CD4-positive, alpha-beta memory T cell (primary cell): ENCODE data around the gene ELMO1. TPM values are rescaled to one million over a fixed set of nuclear protein-coding genes. Genes with fewer than 3 reads are reported as not detected.

Source experiments
- CTCF ChIA-PET: fragments of 350-600 bp; sonication (Branson Sonifier 250); formaldehyde crosslinking; loops from one replicate; lab custom pipeline; 2021; ENCODE audit warnings: inconsistent platforms; ENCODE audit not compliant: partially characterized antibody; lab: Charles Lee
- POLR2A ChIA-PET: fragments of 350-600 bp; sonication (Branson Sonifier 250); formaldehyde crosslinking; loops from one replicate; lab custom pipeline; 2021; ENCODE audit not compliant: partially characterized antibody; lab: Charles Lee
- DNase-seq, 5 donors: peaks; one replicate each; pipeline versions ENCODE4 v3.0.0 to v3.0.0-alpha.2; 2020 to 2022; ENCODE audit warnings: mixed read lengths in 1 of 5
- H3K27ac ChIP-seq: one replicate; pipeline ENCODE4 v1.7.0; 2013; ENCODE audit warnings: low read depth, low read length
- H3K27me3 ChIP-seq: 2 replicates; pipeline ENCODE4 v1.7.0; 2013; ENCODE audit warnings: mild to moderate bottlenecking, low read length, moderate library complexity; ENCODE audit not compliant: insufficient read depth
- H3K36me3 ChIP-seq: 2 replicates; pipeline ENCODE4 v1.7.0; 2013; ENCODE audit warnings: mild to moderate bottlenecking, low read length, moderate library complexity; ENCODE audit not compliant: insufficient read depth
- H3K4me1 ChIP-seq: 2 replicates; pipeline ENCODE4 v1.7.0; 2013; ENCODE audit warnings: mild to moderate bottlenecking, low read length, moderate library complexity; ENCODE audit not compliant: insufficient read depth
- H3K4me3 ChIP-seq, 2 donors: one replicate each; pipeline ENCODE4 v1.7.0; 2013; ENCODE audit warnings: low read length in 2 of 2, mild to moderate bottlenecking in 1 of 2
- H3K9me3 ChIP-seq, 2 donors: one replicate each; pipeline ENCODE4 v1.7.0; 2013; ENCODE audit warnings: low read length in 2 of 2, control low read depth in 1 of 2; ENCODE audit not compliant: control insufficient read depth in 1 of 2
- H3K27ac Mint-ChIP-seq, 7 donors: one replicate each; pipeline ENCODE4 v1.8.0; 2020 to 2021; ENCODE audit warnings: mixed read lengths in 7 of 7, mild to moderate bottlenecking in 6 of 7, inconsistent platforms in 3 of 7, moderate library complexity in 3 of 7
- H3K27me3 Mint-ChIP-seq, 2 donors: one replicate each; pipeline ENCODE4 v1.8.0; 2020 to 2021; ENCODE audit warnings: mixed read lengths in 2 of 2
- H3K36me3 Mint-ChIP-seq, 2 donors: one replicate each; pipeline ENCODE4 v1.8.0; 2020 to 2021; ENCODE audit warnings: mixed read lengths in 2 of 2, inconsistent platforms in 1 of 2, mild to moderate bottlenecking in 1 of 2
- H3K4me1 Mint-ChIP-seq, 4 donors: one replicate each; pipeline ENCODE4 v1.8.0; 2020 to 2021; ENCODE audit warnings: mixed read lengths in 4 of 4, mild to moderate bottlenecking in 1 of 4
- H3K4me3 Mint-ChIP-seq, 8 donors: one replicate each; pipeline ENCODE4 v1.8.0; 2020 to 2021; ENCODE audit warnings: mixed read lengths in 8 of 8, mild to moderate bottlenecking in 7 of 8, moderate library complexity in 6 of 8, inconsistent platforms in 3 of 8
- H3K9me3 Mint-ChIP-seq, 8 donors: one replicate each; pipeline ENCODE4 v1.8.0; 2020 to 2021; ENCODE audit warnings: mixed read lengths in 8 of 8, mild to moderate bottlenecking in 5 of 8, inconsistent platforms in 3 of 8, moderate library complexity in 1 of 8
- intact Hi-C: fragments of 100-400 bp; cut with micrococcal nuclease; formaldehyde crosslinking; loops from one replicate; pipeline ENCODE4 v1.15.1; 2023
- polyA plus RNA-seq, 2 donors: library from polyadenylated mRNA; unstranded; fragments of 300-500 nt; fragmentation: Illumina TruSeq; gene quantifications; one replicate each; pipeline ENCODE4 v1.2.3, GENCODE V29; 2021
- total RNA-seq, 2 experiments: library from RNA; stranded (reverse); gene quantifications; one replicate each; pipeline ENCODE4 v1.2.3, GENCODE V29; 2021

ELMO1 gene
- total and polyA plus RNA-seq, 4 experiments from 2014 or later: 45.1 to 131 (median 111) TPM

DNA sequence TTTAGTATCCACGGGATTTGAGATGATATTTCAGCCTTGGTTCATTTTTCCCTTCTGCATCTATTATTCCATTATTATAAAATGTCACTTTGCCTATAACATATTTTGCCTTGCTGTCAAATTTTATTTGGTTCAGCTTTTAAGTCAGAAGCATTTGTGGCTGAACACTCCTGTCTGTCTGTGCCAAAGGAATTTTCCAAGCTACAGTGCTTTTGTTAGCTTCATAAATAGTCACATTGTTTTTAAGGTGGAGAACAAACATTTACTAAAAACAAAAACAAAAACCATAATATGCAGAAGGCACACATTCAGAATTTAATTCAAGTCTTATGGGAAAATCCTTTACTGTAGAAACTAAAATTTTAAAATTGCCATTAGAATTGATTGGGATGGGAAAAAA is 33.8 kb upstream of the ELMO1 start:
- POLR2A ChIA-PET: no interaction called here
- no peak for DNase-seq
- no peak overlapping the region for H3K27ac ChIP-seq
- H3K9me3 ChIP-seq: no peaks in the 10 kb centered on the region
- H3K36me3 ChIP-seq: no peaks in the 10 kb centered on the region
- no peaks in the 10 kb centered on the region for H3K4me1 ChIP-seq
- peaks cover 0 to 3% of the 10 kb centered on the region in 2 donors for H3K36me3 Mint-ChIP-seq
- peaks cover 6 to 19% of the 10 kb centered on the region in 2 donors for H3K27me3 Mint-ChIP-seq
- intact Hi-C loops: no loop called here
- no peak overlapping the region for H3K27ac Mint-ChIP-seq
- no peaks in the 10 kb centered on the region for H3K27me3 ChIP-seq
- H3K4me3 ChIP-seq: no peak overlapping the region
- no peaks in the 10 kb centered on the region for H3K4me1 Mint-ChIP-seq
- no peak overlapping the region for H3K4me3 Mint-ChIP-seq
- H3K9me3 Mint-ChIP-seq: peaks cover 0 to 12% (median 7%) of the 10 kb centered on the region in 8 donors
- CTCF ChIA-PET: interaction anchor here (1.2 kb wide), 2 partner anchors 9 to 24 kb away, joined by 3 read pairs; no protein-coding TSS in a partner anchor

DNA sequence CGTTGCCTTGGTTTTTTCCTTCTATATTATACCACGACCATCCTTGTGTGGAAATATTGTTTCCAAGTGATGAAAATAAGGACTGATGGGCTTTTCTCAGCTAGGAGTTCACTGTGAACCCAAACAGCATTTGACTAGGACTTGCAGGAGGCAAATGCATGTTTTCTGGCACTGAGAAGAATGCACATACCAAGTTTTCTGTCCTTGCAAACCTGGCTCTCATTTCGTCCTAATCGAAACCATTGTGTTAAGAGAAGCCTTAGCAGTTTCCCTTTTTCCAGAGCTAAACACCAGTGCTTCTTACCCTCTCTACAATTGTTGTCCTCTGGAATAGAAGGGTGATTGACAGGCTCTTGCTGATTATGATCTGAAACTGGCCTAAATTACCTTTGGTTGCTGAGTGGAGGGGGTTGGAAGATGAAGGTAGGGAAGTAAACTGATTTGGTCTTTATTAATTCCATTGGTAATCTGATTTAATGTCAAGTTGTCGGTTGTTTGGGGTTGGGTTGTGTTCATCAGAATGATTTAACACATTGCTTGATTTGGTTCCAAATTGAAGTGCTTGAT is 33.1 kb upstream of the ELMO1 start:
- H3K4me1 Mint-ChIP-seq: no peaks in the 10 kb centered on the region
- H3K36me3 Mint-ChIP-seq: peaks cover 0 to 3% of the 10 kb centered on the region in 2 donors
- peaks cover 0 to 7% (median 3%) of the 10 kb centered on the region in 8 donors for H3K9me3 Mint-ChIP-seq
- H3K27ac Mint-ChIP-seq: no peak overlapping the region
- H3K4me3 ChIP-seq: no peak overlapping the region
- no peaks in the 10 kb centered on the region for H3K27me3 ChIP-seq
- H3K27ac ChIP-seq: no peak overlapping the region
- peaks cover 6 to 19% of the 10 kb centered on the region in 2 donors for H3K27me3 Mint-ChIP-seq
- intact Hi-C loops: no loop called here
- no peaks in the 10 kb centered on the region for H3K9me3 ChIP-seq
- POLR2A ChIA-PET: no interaction called here
- no peak overlapping the region for H3K4me3 Mint-ChIP-seq
- CTCF ChIA-PET: interaction anchor here (1.2 kb wide), 1 partner anchor 10 kb away, joined by 3 read pairs; no protein-coding TSS in a partner anchor
- no peaks in the 10 kb centered on the region for H3K36me3 ChIP-seq
- no peak for DNase-seq
- no peaks in the 10 kb centered on the region for H3K4me1 ChIP-seq

- H3K4me3 Mint-ChIP-seq: no peak overlapping the region
Measured at GRCh38 chr7:37481154-37481553, 32.5 kb upstream of the ELMO1 start.

GRCh38 chr7:37480041-37481031 is 31.7 kb upstream of the ELMO1 start:
- Histone ChIP-seq H3K27me3 (no peaks in the 10 kb centered on the region), H3K36me3 (no peaks in the 10 kb centered on the region), H3K27ac (no peak overlapping the region), H3K4me1 (no peaks in the 10 kb centered on the region), H3K9me3 (no peaks in the 10 kb centered on the region), H3K4me3 (no peak overlapping the region)
- ChIA-PET CTCF (no interaction called here), POLR2A (no interaction called here)
- no peak for DNase-seq
- Mint-ChIP-seq H3K4me3 (no peak overlapping the region), H3K4me1 (no peaks in the 10 kb centered on the region), H3K9me3 (peaks cover 0 to 7% (median 2%) of the 10 kb centered on the region in 8 donors), H3K36me3 (peaks cover 0 to 3% of the 10 kb centered on the region in 2 donors), H3K27me3 (peaks cover 5 to 18% of the 10 kb centered on the region in 2 donors), H3K27ac (no peak overlapping the region)
- intact Hi-C loops: no loop called here

More at GRCh38 chr7:37481154-37481553, 32.5 kb upstream of the ELMO1 start:
- H3K9me3 ChIP-seq: no peaks in the 10 kb centered on the region
- no peaks in the 10 kb centered on the region for H3K4me1 ChIP-seq
- no peaks in the 10 kb centered on the region for H3K36me3 ChIP-seq
- intact Hi-C loops: no loop called here
- ChIA-PET POLR2A (no interaction called here), CTCF (no interaction called here)
- Mint-ChIP-seq H3K9me3 (peaks cover 0 to 7% (median 2%) of the 10 kb centered on the region in 8 donors), H3K27ac (no peak overlapping the region), H3K36me3 (peaks cover 0 to 3% of the 10 kb centered on the region in 2 donors), H3K27me3 (peaks cover 5 to 20% of the 10 kb centered on the region in 2 donors), H3K4me1 (no peaks in the 10 kb centered on the region)
- H3K27me3 ChIP-seq: no peaks in the 10 kb centered on the region
- H3K4me3 ChIP-seq: no peak overlapping the region
- DNase-seq: no peak
- H3K27ac ChIP-seq: no peak overlapping the region

- Mint-ChIP-seq H3K4me3 (no peak overlapping the region), H3K4me1 (no peaks in the 10 kb centered on the region), H3K27me3 (peaks cover 5 to 16% of the 10 kb centered on the region in 2 donors), H3K9me3 (peaks cover 0 to 7% (median 2%) of the 10 kb centered on the region in 8 donors), H3K36me3 (peaks cover 0 to 3% of the 10 kb centered on the region in 2 donors), H3K27ac (no peak overlapping the region)
- no peak overlapping the region for H3K27ac ChIP-seq
- no peaks in the 10 kb centered on the region for H3K9me3 ChIP-seq
- DNase-seq: no peak
- ChIA-PET CTCF (interaction anchor here (0.8 to 1.6 kb wide), 2 partner anchors 18 to 21 kb away, joined by 3 to 4 read pairs; no protein-coding TSS in a partner anchor), POLR2A (no interaction called here)
- H3K36me3 ChIP-seq: no peaks in the 10 kb centered on the region
- H3K27me3 ChIP-seq: no peaks in the 10 kb centered on the region
- intact Hi-C loops: no loop called here
- H3K4me1 ChIP-seq: no peaks in the 10 kb centered on the region
- H3K4me3 ChIP-seq: no peak overlapping the region
Measured at GRCh38 chr7:37476881-37477450, 28.3 kb upstream of the ELMO1 start.

DNA sequence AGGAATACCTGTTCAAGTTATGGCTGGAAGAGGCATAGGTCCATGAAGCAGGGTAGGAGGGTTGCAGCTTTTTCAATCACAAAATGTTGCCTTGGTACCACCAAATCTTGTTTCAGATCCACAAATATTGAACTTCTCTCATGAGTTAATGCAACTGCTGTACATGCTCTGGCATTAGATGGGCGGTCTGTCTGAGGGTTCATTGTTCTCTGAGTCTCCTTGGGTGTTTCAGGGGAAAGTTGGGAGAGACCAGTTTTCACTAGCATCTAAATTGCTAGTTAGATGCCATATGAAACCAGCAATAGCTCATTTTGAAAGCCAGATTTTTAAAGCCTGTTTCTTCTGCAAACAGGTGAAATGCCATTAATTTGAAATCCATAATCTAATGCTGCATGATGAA is 27.8 kb upstream of the ELMO1 start:
- Mint-ChIP-seq H3K27ac (no peak overlapping the region), H3K27me3 (peaks cover 5 to 15% of the 10 kb centered on the region in 2 donors), H3K4me1 (no peaks in the 10 kb centered on the region), H3K4me3 (no peak overlapping the region), H3K9me3 (peaks cover 0 to 7% (median 2%) of the 10 kb centered on the region in 8 donors), H3K36me3 (peaks cover 0 to 3% of the 10 kb centered on the region in 2 donors)
- Histone ChIP-seq H3K36me3 (no peaks in the 10 kb centered on the region), H3K9me3 (no peaks in the 10 kb centered on the region), H3K4me3 (no peak overlapping the region), H3K27ac (no peak overlapping the region), H3K27me3 (no peaks in the 10 kb centered on the region), H3K4me1 (no peaks in the 10 kb centered on the region)
- intact Hi-C loops: no loop called here
- ChIA-PET CTCF (interaction anchor here (1.6 kb wide), 1 partner anchor 21 kb away, joined by 3 read pairs; no protein-coding TSS in a partner anchor), POLR2A (no interaction called here)
- no peak for DNase-seq

DNA sequence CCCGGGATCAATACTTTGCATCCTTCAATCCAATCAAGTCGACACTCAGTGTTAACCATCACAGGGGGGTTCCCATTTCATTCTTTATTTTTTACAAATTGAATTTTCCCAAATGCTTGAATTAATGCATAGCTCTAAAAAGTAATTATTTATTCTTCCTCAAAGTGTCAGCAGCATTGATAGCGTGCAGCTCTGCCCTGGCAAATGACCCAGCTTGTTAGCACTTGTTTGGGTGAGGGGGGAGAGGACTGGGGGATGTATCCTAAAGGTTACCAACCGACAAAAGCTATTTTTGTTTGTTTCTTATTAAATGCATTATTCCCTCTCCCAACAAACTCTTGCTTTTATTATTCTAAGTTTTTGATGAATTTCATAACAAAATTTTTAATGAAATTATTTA is 27.0 kb upstream of the ELMO1 start:
- intact Hi-C loops: no loop called here
- ChIA-PET POLR2A (no interaction called here), CTCF (interaction anchor here (1.6 kb wide), 1 partner anchor 20 kb away, joined by 3 read pairs; no protein-coding TSS in a partner anchor)

More for the DNA sequence above, 27.0 kb upstream of the ELMO1 start:
- Histone ChIP-seq H3K36me3 (no peaks in the 10 kb centered on the region), H3K9me3 (no peaks in the 10 kb centered on the region), H3K27me3 (no peaks in the 10 kb centered on the region), H3K4me1 (no peaks in the 10 kb centered on the region), H3K4me3 (no peak overlapping the region), H3K27ac (no peak overlapping the region)
- peaks cover 5 to 13% of the 10 kb centered on the region in 2 donors for H3K27me3 Mint-ChIP-seq
- no peak overlapping the region for H3K27ac Mint-ChIP-seq
- H3K9me3 Mint-ChIP-seq: peaks cover 0 to 7% (median 2%) of the 10 kb centered on the region in 8 donors
- no peak for DNase-seq
- no peaks in the 10 kb centered on the region for H3K4me1 Mint-ChIP-seq
- H3K36me3 Mint-ChIP-seq: peaks cover 0 to 3% of the 10 kb centered on the region in 2 donors
- H3K4me3 Mint-ChIP-seq: no peak overlapping the region
